Tibial nerve (tissue), 4 donors: ENCODE results near the gene DNAH10. TPM values are rescaled to one million over a fixed set of nuclear protein-coding genes. Genes with fewer than 3 reads are reported as not detected.

Source experiments
- DNase-seq, 2 donors: peaks; one replicate each; pipeline ENCODE4 v3.0.0-alpha.2; 2019; ENCODE audit warnings: low spot score in 2 of 2
- H3K27ac ChIP-seq, 4 donors: fragments of 200-600 bp; sonication (generic) in 3 of 4; one replicate each; pipeline ENCODE4 v1.5.1; 2017 to 2019; ENCODE audit warnings: mild to moderate bottlenecking in 1 of 4
- H3K27me3 ChIP-seq, 2 donors: fragments of 200-600 bp; sonication (generic) in 1 of 2; one replicate each; pipeline versions ENCODE4 v1.5.1 to v1.6.0; 2017 to 2019
- H3K36me3 ChIP-seq, 3 donors: fragments of 200-600 bp; sonication (generic); one replicate each; pipeline ENCODE4 v1.5.1; 2018 to 2019
- H3K4me1 ChIP-seq, 4 donors: fragments of 200-600 bp; sonication (generic) in 3 of 4; one replicate each; pipeline ENCODE4 v1.5.1; 2017 to 2019
- H3K4me3 ChIP-seq, 4 donors: fragments of 200-600 bp; sonication (generic) in 3 of 4; one replicate each; pipeline ENCODE4 v1.5.1; 2017 to 2019; ENCODE audit warnings: mild to moderate bottlenecking in 1 of 4, moderate library complexity in 1 of 4
- H3K9me3 ChIP-seq, 4 donors: fragments of 200-600 bp; sonication (generic) in 3 of 4; one replicate each; pipeline ENCODE4 v1.5.1; 2017 to 2019
- EP300 ChIP-seq, 2 donors: sonication (generic); formaldehyde crosslinking; IDR thresholded peaks; one replicate each; pipeline ENCODE4 v1.6.1; 2017; ENCODE audit warnings: antibody characterized with exemption in 2 of 2, mild to moderate bottlenecking in 1 of 2
- POLR2A ChIP-seq, 2 donors: fragments of 450-650 bp; IDR thresholded peaks; one replicate each; pipeline ENCODE4 v1.6.1; 2017; ENCODE audit warnings: antibody characterized with exemption in 2 of 2, mild to moderate bottlenecking in 2 of 2, moderate library complexity in 2 of 2
- WGBS, 2 donors: methylation state at CpG; one replicate each; pipeline ENCODE4 v1.1.5; 2018; 5-methylcytosine and 5-hydroxymethylcytosine counted together
- total RNA-seq, 4 donors: library from RNA; depleted of rRNA; stranded (reverse); fragments of >200 nt; gene quantifications; one replicate each; pipeline ENCODE4 v1.1.0, GENCODE V29; 2016
- TF ChIP-seq, protein P1 (sequence below), 5 experiments: fragments of 200-600 bp in 3 of 5; fragments of 450-650 bp in 2 of 5; sonication (generic) in 3 of 5; IDR thresholded peaks; one replicate each; pipeline ENCODE4 v1.5.1; 2016 to 2019; ENCODE audit warnings: antibody characterized with exemption in 5 of 5, mild to moderate bottlenecking in 3 of 5, moderate library complexity in 2 of 5

DNAH10 gene
- total RNA-seq, 4 donors from 2014 or later = 3.1 TPM; not detected in 3

DNA sequence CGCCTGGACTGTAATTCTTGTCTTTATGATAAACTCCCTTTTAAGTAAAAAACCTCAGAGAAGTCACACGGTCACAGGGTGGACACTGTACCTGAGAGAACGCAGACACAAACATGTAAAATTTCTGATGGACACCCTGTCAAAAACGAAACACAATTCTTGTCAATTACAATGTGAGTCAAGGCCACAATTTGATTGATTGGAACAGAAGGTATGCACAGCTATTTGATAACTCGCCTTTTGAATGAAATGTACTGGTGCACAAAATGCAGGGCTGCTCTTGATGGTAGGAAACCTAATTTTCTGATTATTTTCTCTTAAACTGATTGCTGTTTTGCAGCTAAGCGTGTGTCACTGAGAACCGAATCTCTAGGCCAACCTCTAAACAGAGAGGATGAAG lies 9.2 kb downstream of the DNAH10 start:
- 82 to 87% methylated on average over 7 of the region's 7 CpGs for WGBS, 2 donors
- H3K4me1 ChIP-seq = no peaks in the 10 kb centered on the region
- TF ChIP-seq EP300 (IDR thresholded peaks at IDR 0.05) (no peak), POLR2A (IDR thresholded peaks at IDR 0.05) (no peak)
- TF ChIP-seq, protein P1, sequence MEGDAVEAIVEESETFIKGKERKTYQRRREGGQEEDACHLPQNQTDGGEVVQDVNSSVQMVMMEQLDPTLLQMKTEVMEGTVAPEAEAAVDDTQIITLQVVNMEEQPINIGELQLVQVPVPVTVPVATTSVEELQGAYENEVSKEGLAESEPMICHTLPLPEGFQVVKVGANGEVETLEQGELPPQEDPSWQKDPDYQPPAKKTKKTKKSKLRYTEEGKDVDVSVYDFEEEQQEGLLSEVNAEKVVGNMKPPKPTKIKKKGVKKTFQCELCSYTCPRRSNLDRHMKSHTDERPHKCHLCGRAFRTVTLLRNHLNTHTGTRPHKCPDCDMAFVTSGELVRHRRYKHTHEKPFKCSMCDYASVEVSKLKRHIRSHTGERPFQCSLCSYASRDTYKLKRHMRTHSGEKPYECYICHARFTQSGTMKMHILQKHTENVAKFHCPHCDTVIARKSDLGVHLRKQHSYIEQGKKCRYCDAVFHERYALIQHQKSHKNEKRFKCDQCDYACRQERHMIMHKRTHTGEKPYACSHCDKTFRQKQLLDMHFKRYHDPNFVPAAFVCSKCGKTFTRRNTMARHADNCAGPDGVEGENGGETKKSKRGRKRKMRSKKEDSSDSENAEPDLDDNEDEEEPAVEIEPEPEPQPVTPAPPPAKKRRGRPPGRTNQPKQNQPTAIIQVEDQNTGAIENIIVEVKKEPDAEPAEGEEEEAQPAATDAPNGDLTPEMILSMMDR (IDR thresholded peaks at IDR 0.05) = no peak

GRCh38 chr12:123772074-123772473 lies 10.0 kb downstream of the DNAH10 start:
- no peak for DNase-seq
- no peaks in the 10 kb centered on the region for H3K27me3 ChIP-seq

More for the DNA sequence above, 9.2 kb downstream of the DNAH10 start:
- DNase-seq = no peak
- Histone ChIP-seq H3K9me3 (no peaks in the 10 kb centered on the region), H3K27me3 (no peaks in the 10 kb centered on the region), H3K27ac (no peak overlapping the region), H3K4me3 (no peak overlapping the region), H3K36me3 (no peaks in the 10 kb centered on the region)

GRCh38 chr12:123773375-123773774 lies 11.3 kb downstream of the DNAH10 start:
- DNase-seq = no peak
- Histone ChIP-seq H3K27me3 (no peaks in the 10 kb centered on the region), H3K27ac (no peak overlapping the region), H3K9me3 (no peaks in the 10 kb centered on the region), H3K4me3 (no peak overlapping the region), H3K4me1 (no peaks in the 10 kb centered on the region), H3K36me3 (no peaks in the 10 kb centered on the region)
- TF ChIP-seq, protein P1 (IDR thresholded peaks at IDR 0.05) = no peak
- TF ChIP-seq EP300 (IDR thresholded peaks at IDR 0.05) = no peak
- TF ChIP-seq POLR2A (IDR thresholded peaks at IDR 0.05) = no peak
- 38 to 43% methylated on average over 1 of the region's 1 CpG for WGBS, 2 donors

More at GRCh38 chr12:123772074-123772473, 10.0 kb downstream of the DNAH10 start:
- TF ChIP-seq EP300 (IDR thresholded peaks at IDR 0.05) = no peak
- TF ChIP-seq, protein P1 (IDR thresholded peaks at IDR 0.05) = no peak
- no peak for TF ChIP-seq POLR2A (IDR thresholded peaks at IDR 0.05)
- Histone ChIP-seq H3K4me1 (no peaks in the 10 kb centered on the region), H3K27ac (no peak overlapping the region), H3K4me3 (no peak overlapping the region), H3K36me3 (no peaks in the 10 kb centered on the region), H3K9me3 (no peaks in the 10 kb centered on the region)
- WGBS, 2 donors = 81 to 82% methylated on average over 5 of the region's 5 CpGs

DNA sequence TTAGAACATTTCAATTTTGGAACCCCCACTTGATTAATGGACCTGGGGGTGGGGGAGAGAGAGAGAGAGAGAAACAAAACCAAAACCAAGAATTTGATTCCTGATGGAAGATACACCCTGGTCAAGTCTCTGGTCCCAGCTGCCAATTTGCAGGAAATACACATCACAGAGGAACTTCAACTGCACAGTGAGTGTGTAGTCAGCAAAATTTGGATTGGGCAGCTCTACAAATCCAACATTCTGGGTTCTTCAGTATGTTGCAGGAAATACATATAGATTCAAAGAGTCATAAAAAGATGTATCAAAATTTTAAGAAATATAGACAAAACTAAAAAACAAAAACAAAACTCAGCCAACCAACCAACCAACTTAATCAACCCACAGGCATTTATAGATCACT lies 17.4 kb downstream of the DNAH10 start:
- Histone ChIP-seq H3K4me3 (no peak overlapping the region), H3K4me1 (no peaks in the 10 kb centered on the region), H3K9me3 (no peaks in the 10 kb centered on the region), H3K36me3 (no peaks in the 10 kb centered on the region), H3K27me3 (no peaks in the 10 kb centered on the region), H3K27ac (no peak overlapping the region)
- TF ChIP-seq, protein P1 (IDR thresholded peaks at IDR 0.05) = no peak
- no peak for TF ChIP-seq EP300 (IDR thresholded peaks at IDR 0.05)
- TF ChIP-seq POLR2A (IDR thresholded peaks at IDR 0.05) = no peak
- DNase-seq = no peak

GRCh38 chr12:123782997-123783792 lies 21.1 kb downstream of the DNAH10 start:
- Histone ChIP-seq H3K4me3 (no peak overlapping the region), H3K27ac (no peak overlapping the region), H3K27me3 (no peaks in the 10 kb centered on the region), H3K4me1 (no peaks in the 10 kb centered on the region), H3K9me3 (no peaks in the 10 kb centered on the region), H3K36me3 (no peaks in the 10 kb centered on the region)
- 80 to 87% methylated on average over 10 of the region's 10 CpGs for WGBS, 2 donors
- DNase-seq = no peak
- TF ChIP-seq, protein P1 (IDR thresholded peaks at IDR 0.05) = no peak
- TF ChIP-seq EP300 (IDR thresholded peaks at IDR 0.05) (no peak), POLR2A (IDR thresholded peaks at IDR 0.05) (no peak)
